Peyer's patch (tissue), 4 donors: ENCODE measurements around the gene ITSN1.

Experiments
- POLR2A ChIP-seq, 2 donors: fragments of 450-650 bp; IDR thresholded peaks; one replicate each; pipeline ENCODE4 v1.5.1; 2017; ENCODE audit warnings: antibody characterized with exemption in 2 of 2, mild to moderate bottlenecking in 2 of 2, moderate library complexity in 2 of 2
- TF ChIP-seq, protein P1 (sequence below), 6 experiments: fragments of 450-650 bp in 4 of 6; fragments of 200-600 bp in 2 of 6; sonication (generic) in 1 of 6; IDR thresholded peaks; one replicate each; pipeline ENCODE4 v1.5.1; 2017 to 2019; ENCODE audit warnings: antibody characterized with exemption in 6 of 6, mild to moderate bottlenecking in 3 of 6, moderate library complexity in 1 of 6

DNA sequence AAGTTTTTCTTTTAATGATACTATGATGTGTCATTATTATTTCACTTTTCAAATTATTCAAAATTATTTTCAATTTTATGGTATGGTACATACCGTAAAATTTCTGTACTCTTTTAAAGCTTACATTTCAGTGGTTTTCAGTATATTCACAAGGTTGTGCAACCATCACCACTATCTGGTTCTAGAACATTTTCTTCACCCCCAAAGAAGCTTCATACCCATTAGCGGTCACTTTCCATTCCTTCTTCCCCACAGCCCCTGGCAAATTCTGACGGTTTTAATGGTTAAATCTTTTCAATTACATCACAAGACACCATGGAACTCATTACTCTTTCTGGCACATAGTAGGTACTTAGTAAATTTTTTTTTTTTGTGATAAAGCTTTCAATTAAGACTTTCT lies 296.1 kb downstream of the ITSN1 start:
- TF ChIP-seq, protein P1, sequence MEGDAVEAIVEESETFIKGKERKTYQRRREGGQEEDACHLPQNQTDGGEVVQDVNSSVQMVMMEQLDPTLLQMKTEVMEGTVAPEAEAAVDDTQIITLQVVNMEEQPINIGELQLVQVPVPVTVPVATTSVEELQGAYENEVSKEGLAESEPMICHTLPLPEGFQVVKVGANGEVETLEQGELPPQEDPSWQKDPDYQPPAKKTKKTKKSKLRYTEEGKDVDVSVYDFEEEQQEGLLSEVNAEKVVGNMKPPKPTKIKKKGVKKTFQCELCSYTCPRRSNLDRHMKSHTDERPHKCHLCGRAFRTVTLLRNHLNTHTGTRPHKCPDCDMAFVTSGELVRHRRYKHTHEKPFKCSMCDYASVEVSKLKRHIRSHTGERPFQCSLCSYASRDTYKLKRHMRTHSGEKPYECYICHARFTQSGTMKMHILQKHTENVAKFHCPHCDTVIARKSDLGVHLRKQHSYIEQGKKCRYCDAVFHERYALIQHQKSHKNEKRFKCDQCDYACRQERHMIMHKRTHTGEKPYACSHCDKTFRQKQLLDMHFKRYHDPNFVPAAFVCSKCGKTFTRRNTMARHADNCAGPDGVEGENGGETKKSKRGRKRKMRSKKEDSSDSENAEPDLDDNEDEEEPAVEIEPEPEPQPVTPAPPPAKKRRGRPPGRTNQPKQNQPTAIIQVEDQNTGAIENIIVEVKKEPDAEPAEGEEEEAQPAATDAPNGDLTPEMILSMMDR (IDR thresholded peaks at IDR 0.05), result no peak
- no peak for TF ChIP-seq POLR2A (IDR thresholded peaks at IDR 0.05)
